Endothelial cell (in vitro differentiated cells): ENCODE results near the gene NLGN1. TPM values are rescaled to one million over a fixed set of nuclear protein-coding genes. Genes with fewer than 3 reads are reported as not detected.

Source experiments
- DNase-seq: peaks from one replicate; pipeline ENCODE4 v3.0.0; 2021; ENCODE audit warnings: low spot score
- H3K27ac Mint-ChIP-seq: one replicate; pipeline ENCODE4 v1.8.0; 2021; ENCODE audit warnings: mixed read lengths, inconsistent platforms; ENCODE audit not compliant: unreplicated experiment
- H3K27me3 Mint-ChIP-seq: one replicate; pipeline ENCODE4 v1.8.0; 2021; ENCODE audit warnings: mild to moderate bottlenecking, moderate library complexity, mixed read lengths, inconsistent platforms; ENCODE audit not compliant: unreplicated experiment
- H3K36me3 Mint-ChIP-seq: one replicate; pipeline ENCODE4 v1.8.0; 2021; ENCODE audit warnings: mild to moderate bottlenecking, low read depth, mixed read lengths, inconsistent platforms; ENCODE audit not compliant: unreplicated experiment
- H3K4me1 Mint-ChIP-seq: one replicate; pipeline ENCODE4 v1.8.0; 2021; ENCODE audit warnings: mild to moderate bottlenecking, mixed read lengths, inconsistent platforms; ENCODE audit not compliant: unreplicated experiment
- H3K4me3 Mint-ChIP-seq: one replicate; pipeline ENCODE4 v1.8.0; 2021; ENCODE audit warnings: mild to moderate bottlenecking, mixed read lengths, inconsistent platforms; ENCODE audit not compliant: unreplicated experiment
- H3K9me3 Mint-ChIP-seq: one replicate; pipeline ENCODE4 v1.8.0; 2021; ENCODE audit warnings: mixed read lengths, inconsistent platforms; ENCODE audit not compliant: unreplicated experiment
- total RNA-seq: library from RNA; stranded (reverse); fragmentation: NEBNext Ultra II Directional; extraction: Animal tissue kit (Norgen Biotek cat#: 25700); gene quantifications from one replicate; pipeline ENCODE4 v1.2.1, GENCODE V29; 2021; ENCODE audit not compliant: unreplicated experiment
- TF ChIP-seq, protein P1 (sequence below): fragments of 200-600 bp; sonication (generic); IDR thresholded peaks from one replicate; pipeline ENCODE4 v1.5.0; 2021; ENCODE audit warnings: antibody characterized with exemption; ENCODE audit not compliant: unreplicated experiment

Gene NLGN1
- total RNA-seq, 1 donor from 2014 or later: 27.6 TPM

GRCh38 chr3:174089592-174089991 is 692.0 kb downstream of the NLGN1 start:
- H3K27me3 Mint-ChIP-seq: no peaks in the 10 kb centered on the region
- no peak overlapping the region for H3K4me3 Mint-ChIP-seq
- peaks cover 4% of the 10 kb centered on the region for H3K4me1 Mint-ChIP-seq
- DNase-seq: no peak
- no peak overlapping the region for H3K27ac Mint-ChIP-seq
- no peaks in the 10 kb centered on the region for H3K36me3 Mint-ChIP-seq
- H3K9me3 Mint-ChIP-seq: no peaks in the 10 kb centered on the region
- TF ChIP-seq, protein P1, sequence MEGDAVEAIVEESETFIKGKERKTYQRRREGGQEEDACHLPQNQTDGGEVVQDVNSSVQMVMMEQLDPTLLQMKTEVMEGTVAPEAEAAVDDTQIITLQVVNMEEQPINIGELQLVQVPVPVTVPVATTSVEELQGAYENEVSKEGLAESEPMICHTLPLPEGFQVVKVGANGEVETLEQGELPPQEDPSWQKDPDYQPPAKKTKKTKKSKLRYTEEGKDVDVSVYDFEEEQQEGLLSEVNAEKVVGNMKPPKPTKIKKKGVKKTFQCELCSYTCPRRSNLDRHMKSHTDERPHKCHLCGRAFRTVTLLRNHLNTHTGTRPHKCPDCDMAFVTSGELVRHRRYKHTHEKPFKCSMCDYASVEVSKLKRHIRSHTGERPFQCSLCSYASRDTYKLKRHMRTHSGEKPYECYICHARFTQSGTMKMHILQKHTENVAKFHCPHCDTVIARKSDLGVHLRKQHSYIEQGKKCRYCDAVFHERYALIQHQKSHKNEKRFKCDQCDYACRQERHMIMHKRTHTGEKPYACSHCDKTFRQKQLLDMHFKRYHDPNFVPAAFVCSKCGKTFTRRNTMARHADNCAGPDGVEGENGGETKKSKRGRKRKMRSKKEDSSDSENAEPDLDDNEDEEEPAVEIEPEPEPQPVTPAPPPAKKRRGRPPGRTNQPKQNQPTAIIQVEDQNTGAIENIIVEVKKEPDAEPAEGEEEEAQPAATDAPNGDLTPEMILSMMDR: no peak

GRCh38 chr3:174094669-174095068 is 697.1 kb downstream of the NLGN1 start:
- Mint-ChIP-seq H3K36me3 (no peaks in the 10 kb centered on the region), H3K9me3 (no peaks in the 10 kb centered on the region), H3K27ac (no peak overlapping the region), H3K4me3 (no peak overlapping the region), H3K27me3 (no peaks in the 10 kb centered on the region), H3K4me1 (peaks cover 6% of the 10 kb centered on the region)
- TF ChIP-seq, protein P1: no peak
- DNase-seq: no peak

DNA sequence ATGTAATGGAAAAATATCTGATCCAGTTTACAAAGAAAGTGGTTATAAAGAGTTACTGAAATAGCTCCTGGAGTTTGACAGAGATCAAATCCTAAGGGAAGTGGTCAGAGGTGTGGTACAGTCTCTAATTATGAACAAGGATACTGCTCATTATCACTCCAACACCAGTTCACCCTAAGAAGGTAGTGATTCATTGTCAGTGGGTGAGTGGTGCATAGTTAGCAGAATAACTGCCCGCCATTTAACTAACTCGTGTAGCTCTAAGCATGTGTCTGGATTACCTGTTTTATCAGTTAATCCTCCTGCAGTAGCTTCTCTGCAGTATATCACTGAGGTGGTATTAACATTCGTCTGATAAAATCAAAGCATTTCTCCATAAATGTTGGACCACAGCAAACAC is 700.1 kb downstream of the NLGN1 start:
- Mint-ChIP-seq H3K9me3 (no peaks in the 10 kb centered on the region), H3K36me3 (no peaks in the 10 kb centered on the region), H3K4me1 (peaks cover 6% of the 10 kb centered on the region), H3K27me3 (no peaks in the 10 kb centered on the region), H3K27ac (no peak overlapping the region), H3K4me3 (no peak overlapping the region)
- TF ChIP-seq, protein P1: no peak
- DNase-seq: no peak

DNA sequence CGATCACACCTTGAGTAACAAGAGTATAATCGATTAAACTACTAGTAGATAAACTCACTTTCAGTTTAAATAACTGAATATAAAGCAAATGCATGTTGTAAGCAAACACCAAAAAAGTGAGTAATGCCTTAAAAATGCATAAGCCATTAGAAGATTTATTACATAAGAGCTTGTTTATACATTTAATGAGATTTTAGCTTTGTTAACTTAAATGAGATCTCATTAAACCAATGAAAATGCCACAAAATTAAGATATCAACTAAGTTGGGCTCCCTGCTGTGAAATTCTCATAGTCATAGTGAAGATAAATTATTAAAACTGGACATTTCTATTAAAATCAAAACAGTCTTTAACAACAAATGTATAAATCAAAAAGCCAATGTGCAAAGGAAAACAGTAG is 701.2 kb downstream of the NLGN1 start:
- Mint-ChIP-seq H3K27me3 (no peaks in the 10 kb centered on the region), H3K4me1 (peaks cover 6% of the 10 kb centered on the region), H3K36me3 (no peaks in the 10 kb centered on the region), H3K9me3 (no peaks in the 10 kb centered on the region), H3K4me3 (no peak overlapping the region), H3K27ac (no peak overlapping the region)
- TF ChIP-seq, protein P1: no peak
- no peak for DNase-seq

- Mint-ChIP-seq H3K4me1 (peaks cover under 1% of the 10 kb centered on the region), H3K4me3 (no peak overlapping the region), H3K27ac (no peak overlapping the region), H3K27me3 (no peaks in the 10 kb centered on the region), H3K9me3 (no peaks in the 10 kb centered on the region), H3K36me3 (no peaks in the 10 kb centered on the region)
- no peak for DNase-seq
- TF ChIP-seq, protein P1: no peak
Observed at GRCh38 chr3:174099724-174100123, 702.2 kb downstream of the NLGN1 start.
